Lower leg skin (tissue), 4 donors: ENCODE measurements around the gene ZNF460. TPM values are rescaled to one million over a fixed set of nuclear protein-coding genes. Genes with fewer than 3 reads are reported as not detected.

ENCODE experiments used
- DNase-seq, 2 donors: peaks; one replicate each; pipeline ENCODE4 v3.0.0-alpha.2; 2019; ENCODE audit warnings: low spot score in 2 of 2
- H3K4me3 ChIP-seq: fragments of 200-600 bp; sonication (generic); 2 replicates; pipeline ENCODE4 v1.5.1; 2017; ENCODE audit warnings: mild to moderate bottlenecking, low read depth; ENCODE audit not compliant: poor library complexity, severe bottlenecking
- CTCF ChIP-seq, 3 donors: fragments of 450-650 bp; IDR thresholded peaks; one replicate each; pipeline ENCODE4 v1.5.1; 2016; ENCODE audit warnings: antibody characterized with exemption in 3 of 3, mild to moderate bottlenecking in 3 of 3, moderate library complexity in 2 of 3
- POLR2A ChIP-seq, 2 donors: fragments of 450-650 bp; IDR thresholded peaks; one replicate each; pipeline ENCODE4 v1.6.1; 2016 to 2017; ENCODE audit warnings: antibody characterized with exemption in 2 of 2, mild to moderate bottlenecking in 1 of 2, moderate library complexity in 1 of 2
- WGBS, 2 donors: methylation state at CpG; one replicate each; pipeline ENCODE4 v1.1.5; 2018; 5-methylcytosine and 5-hydroxymethylcytosine counted together
- intact Hi-C: fragments of 100-400 bp; cut with DNase I; formaldehyde crosslinking; loops from one replicate; pipeline ENCODE4 v1.15.0; 2023; ENCODE audit warnings: low total_unique reads
- total RNA-seq, 4 donors: library from RNA; depleted of rRNA; stranded (reverse); fragments of >200 nt; gene quantifications; one replicate each; pipeline ENCODE4 v1.1.0, GENCODE V29; 2016

ZNF460 gene
- total RNA-seq, 4 donors from 2014 or later, result 57.6 to 71.0 (median 65.5) TPM

GRCh38 chr19:57319869-57320179, 39.5 kb downstream of the ZNF460 start:
- TF ChIP-seq CTCF (IDR thresholded peaks at IDR 0.05) (no peak), POLR2A (IDR thresholded peaks at IDR 0.05) (no peak)
- 0% methylated on average over 1 of the region's 1 CpG for WGBS, 2 donors
- intact Hi-C loops, result no loop called here
- no peak for DNase-seq
- H3K4me3 ChIP-seq, result peak overlapping the region; percentile 90

- DNase-seq, result peak; percentile 94 to 99
- WGBS, 2 donors, result 0 to 1% methylated on average over 20 to 40 of the region's 71 CpGs
- H3K4me3 ChIP-seq, result peak within 1 kb of the TSS; percentile 90
- intact Hi-C loops, result no loop called here
- no peak for TF ChIP-seq CTCF (IDR thresholded peaks at IDR 0.05)
- TF ChIP-seq POLR2A (IDR thresholded peaks at IDR 0.05), result no peak
Measured at GRCh38 chr19:57320180-57321084, 40.1 kb downstream of the ZNF460 start, which contains the start of gene ZNF543. ZNF543 (plus strand) TSS chr19:57320472; CDS start chr19:57320854, 382 bp downstream.

- WGBS, 2 donors, result 25 to 42% methylated on average over 8 of the region's 8 CpGs
Measured at GRCh38 chr19:57321116-57321515, 40.8 kb downstream of the ZNF460 start.

GRCh38 chr19:57321751-57322150, 41.5 kb downstream of the ZNF460 start:
- no peak overlapping the region for H3K4me3 ChIP-seq
- intact Hi-C loops, result no loop called here
- no peak for TF ChIP-seq POLR2A (IDR thresholded peaks at IDR 0.05)
- no peak for TF ChIP-seq CTCF (IDR thresholded peaks at IDR 0.05)
- WGBS, 2 donors, result 51 to 80% methylated on average over 3 of the region's 3 CpGs
- DNase-seq, result no peak

More at GRCh38 chr19:57321116-57321515, 40.8 kb downstream of the ZNF460 start:
- DNase-seq, result no peak
- H3K4me3 ChIP-seq, result peak overlapping the region; percentile 90
- no peak for TF ChIP-seq CTCF (IDR thresholded peaks at IDR 0.05)
- no peak for TF ChIP-seq POLR2A (IDR thresholded peaks at IDR 0.05)
- intact Hi-C loops, result no loop called here

- no peak for DNase-seq
- TF ChIP-seq POLR2A (IDR thresholded peaks at IDR 0.05), result no peak
- TF ChIP-seq CTCF (IDR thresholded peaks at IDR 0.05), result no peak
- intact Hi-C loops, result no loop called here
- H3K4me3 ChIP-seq, result no peak overlapping the region
Measured at GRCh38 chr19:57324992-57325391, 44.7 kb downstream of the ZNF460 start.
